ENCODE results near the gene BIN1.

DNA sequence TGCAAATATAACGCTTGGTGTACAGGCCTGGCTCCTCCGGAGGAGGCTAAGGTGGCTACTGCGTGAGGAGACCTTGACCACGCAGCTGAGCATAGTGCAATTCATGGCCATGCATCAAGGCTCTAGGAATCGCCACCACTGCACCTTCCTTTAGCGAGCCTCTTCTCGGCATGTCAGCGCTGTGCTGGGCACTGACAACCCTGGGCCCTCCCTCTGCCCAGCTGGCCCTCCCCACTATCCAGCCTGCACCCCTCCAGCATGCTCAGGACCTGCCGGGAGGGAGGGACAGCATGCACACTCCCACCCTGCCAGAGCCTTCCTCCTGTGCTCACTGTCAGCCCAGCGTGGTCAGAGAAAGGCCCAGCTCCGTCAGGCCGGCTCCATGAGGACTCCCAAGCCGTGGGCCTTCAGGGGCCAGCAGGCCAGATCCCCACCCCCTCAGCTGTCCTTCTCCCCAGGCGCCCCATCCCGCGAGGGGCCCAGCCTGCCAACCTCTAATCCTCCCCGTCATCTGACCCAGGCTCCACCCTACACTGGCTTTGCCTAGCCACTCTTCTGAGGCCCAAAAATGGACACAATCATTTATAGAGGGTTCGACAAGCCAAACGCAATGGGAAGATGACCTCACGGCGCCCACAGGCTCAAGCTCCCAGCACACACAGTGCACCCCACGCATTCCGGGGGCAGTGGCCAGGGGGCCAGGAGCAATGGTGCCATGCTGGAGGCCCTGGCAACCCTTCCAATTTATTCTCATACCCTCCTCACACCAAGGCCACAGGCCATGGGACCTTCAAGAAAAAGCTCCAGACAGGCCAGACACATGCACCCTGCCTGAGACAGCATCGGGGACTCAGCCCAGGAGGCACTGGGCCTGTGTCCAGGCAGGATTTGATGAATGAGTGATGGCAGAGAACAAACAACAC, 3.5 kb downstream of the BIN1 start:
- TF ChIP-seq POLR2A (IDR thresholded peaks at IDR 0.05), result no peak
- no peak for TF ChIP-seq CTCF (IDR thresholded peaks at IDR 0.05)
